Tibial nerve (tissue), 4 donors: ENCODE results near the gene MCM6.

ENCODE experiments used
- EP300 ChIP-seq, 2 donors: sonication (generic); formaldehyde crosslinking; IDR thresholded peaks; one replicate each; pipeline ENCODE4 v1.6.1; 2017; ENCODE audit warnings: antibody characterized with exemption in 2 of 2, mild to moderate bottlenecking in 1 of 2
- POLR2A ChIP-seq, 2 donors: fragments of 450-650 bp; IDR thresholded peaks; one replicate each; pipeline ENCODE4 v1.6.1; 2017; ENCODE audit warnings: antibody characterized with exemption in 2 of 2, mild to moderate bottlenecking in 2 of 2, moderate library complexity in 2 of 2
- TF ChIP-seq, protein P1 (sequence below), 5 experiments: fragments of 200-600 bp in 3 of 5; fragments of 450-650 bp in 2 of 5; sonication (generic) in 3 of 5; IDR thresholded peaks; one replicate each; pipeline ENCODE4 v1.5.1; 2016 to 2019; ENCODE audit warnings: antibody characterized with exemption in 5 of 5, mild to moderate bottlenecking in 3 of 5, moderate library complexity in 2 of 5

DNA sequence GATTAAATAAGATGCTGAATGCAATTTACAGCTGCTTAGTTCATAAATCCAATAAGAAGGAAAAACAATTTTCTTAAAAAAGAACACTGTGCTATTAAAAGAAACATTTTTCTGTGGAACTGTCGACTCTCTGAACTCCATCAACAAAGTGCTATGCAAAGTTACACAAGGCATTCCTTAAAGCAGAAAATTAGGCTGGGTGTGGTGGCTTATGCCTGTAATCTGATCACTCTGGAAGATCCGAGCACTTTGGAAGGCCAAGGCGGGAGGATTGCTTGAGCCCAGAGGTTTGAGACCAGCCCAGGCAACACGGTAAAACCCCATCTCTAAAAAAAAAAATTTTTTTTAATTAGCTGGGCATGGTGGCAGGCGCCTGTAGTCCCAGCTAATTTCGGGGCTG is 13.0 kb downstream of the MCM6 start:
- TF ChIP-seq POLR2A (IDR thresholded peaks at IDR 0.05): no peak
- TF ChIP-seq, protein P1, sequence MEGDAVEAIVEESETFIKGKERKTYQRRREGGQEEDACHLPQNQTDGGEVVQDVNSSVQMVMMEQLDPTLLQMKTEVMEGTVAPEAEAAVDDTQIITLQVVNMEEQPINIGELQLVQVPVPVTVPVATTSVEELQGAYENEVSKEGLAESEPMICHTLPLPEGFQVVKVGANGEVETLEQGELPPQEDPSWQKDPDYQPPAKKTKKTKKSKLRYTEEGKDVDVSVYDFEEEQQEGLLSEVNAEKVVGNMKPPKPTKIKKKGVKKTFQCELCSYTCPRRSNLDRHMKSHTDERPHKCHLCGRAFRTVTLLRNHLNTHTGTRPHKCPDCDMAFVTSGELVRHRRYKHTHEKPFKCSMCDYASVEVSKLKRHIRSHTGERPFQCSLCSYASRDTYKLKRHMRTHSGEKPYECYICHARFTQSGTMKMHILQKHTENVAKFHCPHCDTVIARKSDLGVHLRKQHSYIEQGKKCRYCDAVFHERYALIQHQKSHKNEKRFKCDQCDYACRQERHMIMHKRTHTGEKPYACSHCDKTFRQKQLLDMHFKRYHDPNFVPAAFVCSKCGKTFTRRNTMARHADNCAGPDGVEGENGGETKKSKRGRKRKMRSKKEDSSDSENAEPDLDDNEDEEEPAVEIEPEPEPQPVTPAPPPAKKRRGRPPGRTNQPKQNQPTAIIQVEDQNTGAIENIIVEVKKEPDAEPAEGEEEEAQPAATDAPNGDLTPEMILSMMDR (IDR thresholded peaks at IDR 0.05): no peak
- TF ChIP-seq EP300 (IDR thresholded peaks at IDR 0.05): no peak
